Measurements from ENCODE around the gene GABRA5. TPM values are rescaled to one million over a fixed set of nuclear protein-coding genes. Genes with fewer than 3 reads are reported as not detected.

GABRA5 gene
- polyA plus RNA-seq, 1 donor from 2014 or later, result 25.3 TPM

- no peak for TF ChIP-seq POLR2AphosphoS5 (IDR thresholded peaks at IDR 0.05)
- no peak for TF ChIP-seq REST (IDR thresholded peaks at IDR 0.05; ENCODE audit: borderline replicate concordance)
- TF ChIP-seq TAF1 (IDR thresholded peaks at IDR 0.05; ENCODE audit: low read depth), result no peak
- TF ChIP-seq, protein P1, sequence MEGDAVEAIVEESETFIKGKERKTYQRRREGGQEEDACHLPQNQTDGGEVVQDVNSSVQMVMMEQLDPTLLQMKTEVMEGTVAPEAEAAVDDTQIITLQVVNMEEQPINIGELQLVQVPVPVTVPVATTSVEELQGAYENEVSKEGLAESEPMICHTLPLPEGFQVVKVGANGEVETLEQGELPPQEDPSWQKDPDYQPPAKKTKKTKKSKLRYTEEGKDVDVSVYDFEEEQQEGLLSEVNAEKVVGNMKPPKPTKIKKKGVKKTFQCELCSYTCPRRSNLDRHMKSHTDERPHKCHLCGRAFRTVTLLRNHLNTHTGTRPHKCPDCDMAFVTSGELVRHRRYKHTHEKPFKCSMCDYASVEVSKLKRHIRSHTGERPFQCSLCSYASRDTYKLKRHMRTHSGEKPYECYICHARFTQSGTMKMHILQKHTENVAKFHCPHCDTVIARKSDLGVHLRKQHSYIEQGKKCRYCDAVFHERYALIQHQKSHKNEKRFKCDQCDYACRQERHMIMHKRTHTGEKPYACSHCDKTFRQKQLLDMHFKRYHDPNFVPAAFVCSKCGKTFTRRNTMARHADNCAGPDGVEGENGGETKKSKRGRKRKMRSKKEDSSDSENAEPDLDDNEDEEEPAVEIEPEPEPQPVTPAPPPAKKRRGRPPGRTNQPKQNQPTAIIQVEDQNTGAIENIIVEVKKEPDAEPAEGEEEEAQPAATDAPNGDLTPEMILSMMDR (IDR thresholded peaks at IDR 0.05; ENCODE audit: poor library complexity, severe bottlenecking), result no peak
- TF ChIP-seq SMC3 (conservative IDR thresholded peaks at IDR 0.05; ENCODE audit: poor library complexity), result no peak
- TF ChIP-seq RAD21 (conservative IDR thresholded peaks at IDR 0.05), result no peak
- no peak for TF ChIP-seq EZH2 (IDR thresholded peaks at IDR 0.05; ENCODE audit: borderline replicate concordance, insufficient read depth, low read length, poor library complexity, severe bottlenecking)
- TF ChIP-seq EP300 (conservative IDR thresholded peaks at IDR 0.05; ENCODE audit: poor library complexity, severe bottlenecking), result no peak
- TF ChIP-seq MXI1 (conservative IDR thresholded peaks at IDR 0.05; ENCODE audit: poor library complexity, severe bottlenecking), result no peak
- Histone ChIP-seq H3K27me3 (ENCODE audit: insufficient read depth, low read depth, low read length) (no peaks in the 10 kb centered on the region), H3K27ac (ENCODE audit: low read length) (no peak overlapping the region), H3K9ac (ENCODE audit: low read length) (no peak overlapping the region), H3K4me3 (ENCODE audit: low read length) (no peak overlapping the region), H4K20me1 (ENCODE audit: insufficient read depth) (no peaks in the 10 kb centered on the region), H3K9me2 (ENCODE audit: insufficient read depth, low read length) (no peaks in the 10 kb centered on the region), H3K4me2 (ENCODE audit: low read length) (no peak overlapping the region), H3K9me3 (ENCODE audit: low read length) (no peaks in the 10 kb centered on the region), H3F3A (ENCODE audit: insufficient read depth, low read length, poor library complexity, severe bottlenecking) (no peaks in the 10 kb centered on the region), H2AFZ (ENCODE audit: low read depth, low read length) (no peak overlapping the region), H3K36me3 (ENCODE audit: insufficient read depth, low read length) (no peaks in the 10 kb centered on the region), H3K79me2 (replicated peaks; ENCODE audit: insufficient read depth, low read length) (no peaks in the 10 kb centered on the region)
Measured at GRCh38 chr15:26844901-26845300, 22.0 kb upstream of the GABRA5 start.

DNA sequence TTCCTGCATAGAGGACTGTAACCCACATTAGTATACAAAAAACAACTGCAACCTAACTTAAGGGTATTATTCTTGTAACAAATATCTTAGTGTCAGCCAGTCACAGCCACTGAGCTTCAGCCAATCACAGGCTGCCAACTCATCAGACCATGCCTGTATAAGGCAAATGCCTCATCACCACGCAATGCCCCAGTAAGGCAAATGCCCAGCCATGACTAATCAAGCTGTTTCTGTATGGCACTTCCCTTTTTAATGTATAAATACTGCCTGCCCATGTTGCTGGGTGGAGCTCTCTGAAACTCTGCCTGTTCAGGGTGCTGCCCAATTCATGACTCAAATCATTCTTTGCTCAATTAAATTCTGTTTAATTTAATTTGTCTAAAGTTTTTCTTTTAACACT, 18.4 kb upstream of the GABRA5 start:
- no peaks in the 10 kb centered on the region for H3K9me3 ChIP-seq (ENCODE audit: low read length)
- no peaks in the 10 kb centered on the region for H3K27me3 ChIP-seq (ENCODE audit: insufficient read depth, low read depth, low read length)
- no peaks in the 10 kb centered on the region for H3K36me3 ChIP-seq (ENCODE audit: insufficient read depth, low read length)

More for the DNA sequence above, 18.4 kb upstream of the GABRA5 start:
- Histone ChIP-seq H3K9ac (ENCODE audit: low read length) (no peak overlapping the region), H3K79me2 (replicated peaks; ENCODE audit: insufficient read depth, low read length) (no peaks in the 10 kb centered on the region), H3F3A (ENCODE audit: insufficient read depth, low read length, poor library complexity, severe bottlenecking) (no peaks in the 10 kb centered on the region), H2AFZ (ENCODE audit: low read depth, low read length) (no peak overlapping the region), H3K4me2 (ENCODE audit: low read length) (no peak overlapping the region), H4K20me1 (ENCODE audit: insufficient read depth) (no peaks in the 10 kb centered on the region), H3K4me3 (ENCODE audit: low read length) (no peak overlapping the region), H3K27ac (ENCODE audit: low read length) (no peak overlapping the region), H3K9me2 (ENCODE audit: insufficient read depth, low read length) (no peaks in the 10 kb centered on the region)
- TF ChIP-seq TAF1 (IDR thresholded peaks at IDR 0.05; ENCODE audit: low read depth), result no peak
- TF ChIP-seq POLR2AphosphoS5 (IDR thresholded peaks at IDR 0.05), result no peak
- TF ChIP-seq REST (IDR thresholded peaks at IDR 0.05; ENCODE audit: borderline replicate concordance), result no peak
- TF ChIP-seq SMC3 (conservative IDR thresholded peaks at IDR 0.05; ENCODE audit: poor library complexity), result no peak
- TF ChIP-seq EP300 (conservative IDR thresholded peaks at IDR 0.05; ENCODE audit: poor library complexity, severe bottlenecking), result no peak
- TF ChIP-seq, protein P1 (IDR thresholded peaks at IDR 0.05; ENCODE audit: poor library complexity, severe bottlenecking), result no peak
- TF ChIP-seq MXI1 (conservative IDR thresholded peaks at IDR 0.05; ENCODE audit: poor library complexity, severe bottlenecking), result no peak
- TF ChIP-seq RAD21 (conservative IDR thresholded peaks at IDR 0.05), result no peak
- TF ChIP-seq EZH2 (IDR thresholded peaks at IDR 0.05; ENCODE audit: borderline replicate concordance, insufficient read depth, low read length, poor library complexity, severe bottlenecking), result no peak

Data from neural cell (in vitro differentiated cells).